CD4-positive, alpha-beta T cell treated with Interleukin-6 for 4 hours (primary cell): ENCODE measurements around the gene UCMA.
"Not testable (repeated sequence)": the region's sequence is repeated elsewhere in the genome, so short reads cannot be mapped to it uniquely, and the experiment has no call there.

Experiments
- DNase-seq: peaks from one replicate; pipeline ENCODE4 v3.0.0-alpha.2; 2020; ENCODE audit warnings: mixed read lengths

Gene UCMA

GRCh38 chr10:13234172-13234571 is at the start of gene UCMA:
Gene UCMA (minus strand): TSS chr10:13234374. CDS start chr10:13234258, 116 bp downstream.
- DNase-seq: no peak

DNA sequence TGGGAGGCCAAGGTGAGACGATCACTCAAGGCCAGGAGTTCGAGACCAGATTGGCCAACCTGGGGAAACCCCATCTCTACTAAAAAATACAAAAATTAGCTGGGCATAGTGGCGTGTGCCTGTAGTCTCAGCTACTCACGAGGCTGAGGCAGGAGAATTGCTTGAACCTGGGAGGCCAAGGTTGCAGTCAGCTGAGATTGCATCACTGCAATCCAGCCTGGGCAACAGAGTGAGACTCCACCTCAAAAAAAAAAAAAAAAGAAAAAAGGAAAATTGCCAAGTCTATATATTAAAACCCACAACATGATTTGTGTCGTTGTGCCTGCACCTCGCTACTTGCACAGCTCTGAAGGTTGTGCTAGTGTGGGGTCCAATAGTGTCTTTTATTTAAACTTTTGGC is 48.2 kb upstream of the UCMA start:
- not testable (repeated sequence) for DNase-seq

DNA sequence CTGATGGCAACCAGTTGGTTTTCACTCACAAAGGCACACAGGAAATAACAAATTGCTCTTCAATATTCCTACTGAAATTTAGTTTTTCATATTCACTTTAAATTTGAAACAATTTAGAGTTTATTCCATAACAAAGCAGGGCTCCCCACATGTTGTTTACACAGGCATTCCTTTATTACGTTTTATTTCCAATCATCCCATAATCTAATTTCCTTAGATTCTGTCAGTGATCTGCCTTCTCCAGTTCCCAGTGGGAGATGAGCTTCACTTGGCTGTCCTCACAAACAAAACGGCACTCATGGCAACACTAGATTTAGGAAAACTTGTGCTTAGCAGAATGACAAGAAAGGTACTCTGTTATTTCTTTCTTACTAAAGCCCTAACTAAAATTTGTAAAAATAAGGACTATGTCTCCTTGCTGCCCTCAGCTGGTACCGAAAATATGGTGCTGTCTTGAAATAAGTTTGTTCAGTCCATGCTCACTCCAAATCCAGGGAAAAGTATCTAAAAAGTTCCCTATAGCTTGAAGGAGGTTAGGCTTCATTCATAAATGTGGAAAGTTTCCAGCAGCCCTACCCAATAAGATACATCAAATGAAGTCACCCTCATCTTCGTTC is 42.7 kb upstream of the UCMA start:
- DNase-seq: no peak

- DNase-seq: not testable (repeated sequence)
Measured at GRCh38 chr10:13276146-13276545, 42.0 kb upstream of the UCMA start.

GRCh38 chr10:13272164-13272571 is 38.0 kb upstream of the UCMA start:
- no peak for DNase-seq

GRCh38 chr10:13271552-13272163 is 37.5 kb upstream of the UCMA start:
- peak; percentile 63 for DNase-seq

DNA sequence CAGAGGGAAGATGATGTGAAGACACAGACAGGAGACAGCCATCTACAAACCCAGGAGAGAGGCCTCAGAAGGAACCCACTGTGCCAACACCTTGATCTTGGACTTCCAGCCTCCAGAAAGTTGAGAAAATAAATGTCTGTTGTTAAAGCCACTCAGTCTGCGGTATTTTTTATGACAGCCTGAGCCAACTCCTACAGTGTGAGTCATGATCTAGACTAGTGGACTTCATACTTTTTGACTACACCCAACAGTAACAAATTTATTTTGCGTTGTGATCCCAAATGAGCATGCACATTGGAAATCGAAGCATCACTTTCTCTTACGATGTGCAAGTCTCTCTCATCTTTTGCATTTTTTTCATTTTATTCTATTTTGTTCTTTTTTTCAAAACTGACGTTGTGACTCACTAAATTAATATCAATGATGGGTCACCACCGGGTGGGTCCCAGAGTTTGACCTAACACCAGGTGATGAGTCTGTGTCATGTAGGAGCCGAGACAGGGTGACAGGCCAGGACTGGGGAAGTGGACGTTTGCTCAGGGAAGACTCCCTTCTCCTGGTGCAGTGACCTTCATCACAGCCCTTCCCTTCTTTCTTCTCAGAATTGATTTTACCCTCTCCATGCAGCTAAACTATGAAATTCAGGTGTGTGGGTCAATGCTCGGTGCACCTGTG is 36.8 kb upstream of the UCMA start:
- no peak for DNase-seq

- no peak for DNase-seq
Measured at GRCh38 chr10:13268841-13269240, 34.7 kb upstream of the UCMA start.

DNA sequence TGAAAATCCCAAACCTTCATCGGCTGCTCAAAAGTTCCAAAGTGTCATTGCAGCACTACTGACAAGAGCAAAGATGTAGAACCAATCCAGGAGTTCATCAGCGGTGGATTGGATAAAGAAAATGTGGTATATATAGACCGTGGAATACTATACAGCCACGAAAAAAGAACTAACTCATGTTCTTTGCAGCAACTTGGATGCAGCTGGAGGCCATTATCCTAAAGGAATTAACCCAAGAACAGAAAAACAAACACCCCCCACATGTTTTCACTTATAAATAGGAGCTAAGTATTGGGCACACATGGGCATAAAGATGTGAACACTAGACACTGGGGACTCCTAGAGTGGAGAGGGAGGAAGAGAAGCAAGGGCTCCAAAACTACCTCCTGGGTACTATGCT is 34.1 kb upstream of the UCMA start:
- no peak for DNase-seq

DNA sequence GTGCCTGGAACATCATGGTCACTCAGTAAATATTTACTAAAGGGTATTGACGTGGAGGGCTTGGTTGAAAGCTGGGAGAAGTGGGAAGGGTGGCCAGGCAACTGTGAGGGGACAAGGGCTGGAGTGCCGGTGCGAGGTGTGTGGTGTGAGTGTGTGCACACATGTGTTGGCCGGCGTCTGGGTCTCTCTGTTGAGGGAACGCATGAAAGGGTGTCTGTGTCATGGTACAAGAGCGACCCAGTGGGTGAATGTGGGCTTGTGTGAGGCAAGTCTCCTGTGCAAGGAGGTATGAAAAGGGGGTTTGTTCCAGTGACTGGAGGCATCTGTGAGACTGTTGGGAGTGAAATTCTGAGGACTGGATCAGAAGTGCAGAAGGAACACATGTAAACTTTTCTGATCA is 29.4 kb upstream of the UCMA start:
- no peak for DNase-seq

DNA sequence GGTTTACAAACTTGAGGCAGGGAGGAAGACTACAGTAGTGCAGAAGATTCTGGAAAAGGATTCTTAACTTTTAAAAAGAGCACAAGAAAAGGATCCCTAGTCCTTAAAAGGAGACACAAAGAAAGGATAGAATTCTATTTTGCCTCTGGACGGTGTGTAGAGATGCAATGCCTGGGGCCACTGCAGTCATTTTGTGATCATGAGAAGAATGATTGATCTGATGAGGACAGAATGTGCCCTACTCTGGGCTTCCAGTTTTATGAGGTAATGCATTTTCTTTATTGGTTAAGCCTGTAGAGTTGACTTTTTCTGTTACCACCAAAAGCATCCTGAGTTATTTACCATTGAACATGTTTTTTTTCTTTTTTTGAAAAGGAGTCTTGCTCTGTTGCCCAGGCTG is 28.3 kb upstream of the UCMA start:
- DNase-seq: no peak

GRCh38 chr10:13257621-13258140 is 23.5 kb upstream of the UCMA start:
- DNase-seq: no peak

DNA sequence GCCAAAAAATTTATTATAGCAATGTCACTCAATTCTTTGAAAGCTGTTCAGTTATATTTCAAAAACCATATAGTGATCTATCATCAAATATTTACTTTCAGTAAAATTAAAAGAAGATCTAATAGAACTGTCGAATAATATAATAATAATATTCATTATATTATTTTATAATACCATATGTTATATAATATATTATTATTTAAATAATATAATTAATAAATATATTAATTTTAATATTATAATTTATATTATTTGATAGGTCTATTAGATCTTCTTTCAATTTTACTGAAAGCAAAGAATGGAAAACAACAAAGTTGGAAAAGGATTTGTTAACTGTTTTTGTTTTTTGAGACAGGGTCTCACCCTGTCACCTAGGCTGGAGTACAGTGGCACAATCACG is 22.5 kb upstream of the UCMA start:
- DNase-seq: no peak

GRCh38 chr10:13253726-13254125 is 19.6 kb upstream of the UCMA start:
- DNase-seq: no peak

DNA sequence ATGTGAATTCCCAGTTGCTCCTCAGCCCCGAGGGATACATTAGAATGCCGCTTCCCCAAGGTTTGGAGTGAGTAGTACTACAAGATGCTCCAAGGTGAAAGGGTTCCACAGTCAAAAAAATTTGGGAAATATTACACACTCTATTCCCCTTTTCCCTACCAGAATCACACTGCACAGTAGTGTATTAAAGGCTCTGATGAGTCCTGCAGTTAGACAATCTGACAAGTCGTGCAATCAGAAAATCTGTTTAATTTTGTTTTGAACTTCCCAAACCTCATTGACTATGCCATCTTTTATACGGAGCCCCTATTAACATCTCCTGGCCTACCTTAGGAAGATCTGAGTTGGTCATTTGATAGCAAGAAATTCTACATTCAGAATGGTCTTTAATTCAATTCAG is 13.6 kb upstream of the UCMA start:
- no peak for DNase-seq

GRCh38 chr10:13247246-13247645 is 13.1 kb upstream of the UCMA start:
- DNase-seq: no peak

DNA sequence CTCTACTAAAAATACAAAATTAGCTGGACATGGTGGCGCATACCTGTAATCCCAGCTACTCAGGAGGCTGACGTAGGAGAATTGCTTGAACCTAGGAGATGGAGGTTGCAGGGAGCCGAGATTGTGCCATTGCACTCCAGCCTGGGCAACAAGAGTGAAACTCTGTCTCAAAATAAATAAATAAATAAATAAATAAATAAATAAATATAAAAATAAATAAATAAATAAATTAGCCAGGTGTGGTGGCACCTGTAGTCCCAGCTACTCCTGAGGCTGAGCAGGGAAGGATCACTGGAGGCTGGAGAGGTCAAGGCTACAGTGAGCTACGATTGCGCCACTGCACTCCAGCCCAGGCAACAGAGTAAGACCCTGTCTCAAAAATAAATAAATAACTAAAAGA is 8.1 kb upstream of the UCMA start:
- not testable (repeated sequence) for DNase-seq

DNA sequence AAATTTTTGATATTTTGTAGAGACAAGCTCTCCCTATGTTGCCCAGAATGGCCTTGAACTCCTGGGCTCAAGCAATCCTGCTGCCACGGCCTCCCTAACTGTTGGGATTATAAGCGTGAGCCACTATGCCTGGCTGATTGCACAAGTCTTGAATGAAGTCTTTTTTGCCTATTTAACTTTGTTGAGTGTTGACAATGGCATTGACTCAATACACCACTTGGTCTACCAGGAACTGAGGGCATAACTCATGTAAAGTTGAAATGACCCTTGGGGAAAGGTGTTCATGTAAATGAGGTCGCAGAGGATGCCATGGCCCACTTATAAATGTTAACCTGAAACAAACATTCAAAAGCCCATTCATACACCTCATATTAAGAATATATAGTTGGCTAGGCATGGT is 7.4 kb upstream of the UCMA start:
- no peak for DNase-seq

DNA sequence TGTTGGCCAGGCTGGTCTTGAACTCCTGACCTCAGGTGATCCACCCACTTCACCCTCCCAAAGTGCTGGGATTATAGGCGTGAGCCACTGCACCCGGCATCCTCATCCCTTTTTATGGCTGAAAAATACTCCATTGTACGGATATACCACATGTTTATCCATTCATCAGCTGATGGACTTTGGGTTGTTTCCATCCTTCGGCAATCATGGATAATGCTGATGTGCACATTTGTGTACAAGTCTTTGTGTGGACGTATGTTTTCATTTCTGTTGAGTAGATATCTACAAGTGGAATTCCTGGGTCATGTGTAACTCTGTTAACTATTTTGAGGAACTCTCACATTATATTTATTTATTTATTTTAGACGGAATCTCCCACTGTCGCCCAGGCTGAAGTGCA is 5.7 kb upstream of the UCMA start:
- DNase-seq: no peak

DNA sequence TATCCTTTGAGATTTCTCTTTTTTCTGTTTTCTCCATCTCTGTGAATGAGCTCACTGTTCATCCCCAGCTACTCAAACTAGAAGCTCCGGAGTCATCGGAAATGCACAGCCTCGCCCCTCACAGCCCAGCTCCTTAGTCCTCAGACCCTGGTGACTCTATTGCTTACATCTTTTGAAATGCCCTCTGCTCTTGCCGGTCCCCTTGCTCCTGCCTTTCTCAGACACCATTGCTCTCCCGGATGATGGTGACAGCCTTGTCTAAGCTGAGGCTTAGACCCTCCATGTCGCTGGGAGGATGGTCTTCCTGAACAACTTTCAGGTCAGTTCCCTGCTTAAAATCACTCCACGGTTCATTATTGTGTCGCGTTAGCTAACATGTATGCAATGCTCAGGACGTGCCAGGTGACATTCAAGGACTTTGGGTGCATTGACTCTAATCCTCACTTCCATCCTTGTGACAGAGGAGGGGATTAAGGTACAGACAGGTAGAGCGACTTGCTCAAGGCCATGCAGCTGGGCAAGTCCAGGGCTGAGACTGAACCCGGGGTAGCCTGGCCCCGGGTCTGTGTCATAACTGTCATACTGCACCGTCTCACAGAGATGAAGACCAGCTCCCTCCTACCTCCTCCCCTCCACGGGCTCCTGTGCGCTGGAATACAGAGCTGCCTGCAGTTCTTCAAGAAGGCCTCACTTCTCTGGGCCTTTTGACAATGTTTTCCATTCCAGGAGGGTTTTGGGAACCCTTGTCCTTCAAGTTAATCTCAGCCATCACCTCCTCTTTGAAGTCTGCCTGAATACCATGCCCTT is 4.3 kb upstream of the UCMA start:
- no peak for DNase-seq

- no peak for DNase-seq
Measured at GRCh38 chr10:13236638-13237037, 2.5 kb upstream of the UCMA start.

- not testable (repeated sequence) for DNase-seq
Measured at GRCh38 chr10:13234736-13235135, 562 bp upstream of the UCMA start.

DNA sequence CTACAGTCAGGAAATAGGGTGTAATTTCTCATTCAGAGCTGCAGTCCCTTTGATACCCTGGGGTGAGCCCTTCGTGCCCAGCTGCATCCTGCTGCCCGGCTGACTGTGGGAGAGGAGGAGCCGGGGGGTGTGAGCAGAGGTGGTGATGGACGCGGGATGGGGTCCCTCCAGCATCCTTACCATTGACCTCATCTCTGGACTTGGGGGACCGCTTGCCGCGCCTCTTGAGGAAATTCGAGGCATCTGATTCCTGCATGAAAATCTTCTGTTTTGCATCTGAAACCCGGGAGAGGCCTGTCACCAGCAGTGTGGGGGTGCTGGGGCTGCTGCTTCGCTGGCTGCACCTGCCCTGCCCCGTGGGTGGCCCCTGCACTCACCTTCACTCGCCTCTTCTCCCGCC is 816 bp downstream of the UCMA start:
- DNase-seq: no peak
